SH-SY5Y (cell line): ENCODE data around the gene TTC33.

Experiments used
- GATA2 ChIP-seq: IDR thresholded peaks from 2 replicates; pipeline ENCODE4 v1.6.1; 2011; ENCODE audit warnings: mild to moderate bottlenecking, low read depth, low read length
- GATA3 ChIP-seq: IDR thresholded peaks from 2 replicates; pipeline ENCODE4 v1.6.1; 2011; ENCODE audit warnings: low read depth, mild to moderate bottlenecking, low read length, moderate library complexity

TTC33 gene

DNA sequence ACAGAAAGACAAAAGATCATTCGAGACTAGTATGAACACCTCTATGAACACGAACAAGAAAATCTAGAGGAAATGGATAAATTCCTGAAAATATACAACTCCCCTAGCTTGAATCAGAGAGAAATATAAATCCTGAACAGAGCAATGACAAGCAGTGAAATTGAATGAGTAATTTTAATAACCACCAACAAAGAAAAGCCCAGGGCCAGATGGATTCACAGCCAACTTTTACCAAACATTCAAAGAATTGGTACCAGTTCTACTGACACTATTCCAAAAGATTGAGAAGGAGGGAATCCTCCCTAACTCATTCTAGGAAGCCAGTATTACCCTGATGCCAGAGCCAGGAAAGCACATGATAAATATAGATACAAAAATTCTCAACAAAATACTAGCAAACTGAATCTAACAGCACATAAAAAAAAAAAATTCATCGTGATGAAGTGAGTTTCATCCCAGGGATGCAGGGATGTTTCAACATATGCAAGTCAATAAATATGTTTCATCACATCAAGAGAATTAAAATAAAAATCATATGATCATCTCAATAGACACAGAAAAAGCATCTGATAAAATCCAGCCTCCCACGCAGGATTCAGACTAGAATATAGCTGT lies 101.3 kb downstream of the TTC33 start:
- TF ChIP-seq GATA2 = no peak
- no peak for TF ChIP-seq GATA3

DNA sequence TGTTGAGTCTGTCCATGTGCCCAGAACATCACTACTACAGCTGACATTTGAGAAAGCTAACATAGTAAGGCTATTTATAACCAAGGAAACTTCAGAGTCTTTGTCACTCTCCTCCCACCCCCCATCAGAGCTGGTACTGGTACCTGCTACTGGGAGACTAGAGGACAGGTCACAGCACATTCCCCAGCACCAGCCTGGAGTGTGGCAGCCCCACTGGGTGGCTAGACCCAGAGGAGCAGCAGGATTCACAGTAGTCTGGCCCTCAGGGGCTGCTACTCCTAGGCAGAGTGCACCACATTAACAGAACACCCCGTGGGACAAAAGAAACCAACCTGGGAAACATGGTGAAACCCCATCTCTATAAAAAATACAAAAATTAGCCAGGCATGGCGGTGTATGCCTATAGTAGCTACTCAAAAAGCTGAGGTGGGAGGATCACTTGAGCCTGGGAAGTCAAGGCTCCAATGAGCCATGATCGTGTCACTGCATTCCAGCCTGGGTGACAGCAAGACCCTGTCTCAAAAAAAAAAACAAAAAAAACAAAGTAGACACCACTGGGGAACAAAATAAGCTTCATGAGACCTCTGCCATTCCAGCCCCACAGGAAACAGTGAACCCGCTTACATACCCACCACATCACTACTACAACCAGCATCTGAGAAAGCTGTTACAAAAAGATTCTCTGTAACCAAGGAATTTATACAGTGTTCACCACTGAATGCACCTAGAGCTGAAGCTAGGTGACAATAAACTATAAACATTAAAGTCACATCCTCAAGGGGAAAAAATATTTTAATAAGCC lies 102.3 kb downstream of the TTC33 start:
- TF ChIP-seq GATA3 (no peak), GATA2 (no peak)

DNA sequence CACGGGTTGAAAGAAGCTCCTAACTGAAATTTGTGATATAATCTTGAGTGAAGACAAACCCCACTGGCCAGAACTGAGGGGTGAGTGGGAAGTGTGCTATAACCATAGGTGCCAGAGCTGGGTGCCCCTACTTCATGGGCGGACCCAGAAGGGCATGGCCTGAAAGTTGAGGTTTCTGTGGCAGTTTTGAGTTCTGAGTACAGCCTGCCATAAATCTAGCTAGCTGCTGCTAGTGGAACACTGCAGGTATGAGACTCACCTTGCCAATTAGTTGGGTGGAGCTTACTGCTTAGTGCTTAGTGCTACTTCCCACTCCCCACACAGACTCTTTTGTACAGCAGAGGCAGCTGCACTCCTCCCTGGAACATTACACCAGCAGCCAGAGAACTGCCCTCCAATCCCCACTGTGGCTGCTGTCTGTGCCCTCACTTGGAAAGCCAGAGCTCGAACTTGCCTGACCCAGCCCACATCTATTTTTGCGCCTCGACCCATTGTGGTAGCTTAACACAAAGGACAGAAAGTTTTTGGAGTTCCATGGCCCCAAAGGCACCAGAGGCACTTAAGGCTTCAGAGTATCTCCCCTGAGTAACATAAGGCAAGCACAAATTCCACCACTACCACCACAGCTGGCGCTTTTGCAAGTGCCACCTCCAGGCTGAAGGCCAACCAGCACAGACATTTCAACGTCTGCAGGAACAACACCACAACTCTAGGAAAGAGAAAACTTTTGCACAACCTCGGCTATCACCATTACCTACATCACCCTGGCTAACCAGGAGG lies 103.1 kb downstream of the TTC33 start:
- TF ChIP-seq GATA2 = no peak
- no peak for TF ChIP-seq GATA3

DNA sequence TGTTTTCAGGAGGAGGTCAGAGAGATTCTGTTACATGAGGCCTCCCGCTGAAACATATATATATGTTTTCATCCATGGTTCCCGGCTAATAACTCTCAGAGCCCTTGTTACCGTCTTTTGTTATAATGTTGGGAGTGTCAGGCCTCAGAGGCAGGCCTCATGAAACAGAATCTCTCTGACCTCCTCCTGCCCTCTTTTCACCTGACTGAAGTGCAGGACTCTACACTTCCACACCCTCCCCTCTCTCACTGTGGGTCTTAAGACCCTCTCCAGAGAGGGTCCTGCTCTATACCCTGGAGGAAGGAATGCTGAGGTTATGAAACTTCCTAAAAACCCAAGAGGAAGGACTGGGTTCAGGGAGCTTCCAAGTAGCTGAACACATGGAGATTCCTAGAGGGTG lies 104.6 kb downstream of the TTC33 start:
- TF ChIP-seq GATA2 = no peak
- TF ChIP-seq GATA3 = no peak

DNA sequence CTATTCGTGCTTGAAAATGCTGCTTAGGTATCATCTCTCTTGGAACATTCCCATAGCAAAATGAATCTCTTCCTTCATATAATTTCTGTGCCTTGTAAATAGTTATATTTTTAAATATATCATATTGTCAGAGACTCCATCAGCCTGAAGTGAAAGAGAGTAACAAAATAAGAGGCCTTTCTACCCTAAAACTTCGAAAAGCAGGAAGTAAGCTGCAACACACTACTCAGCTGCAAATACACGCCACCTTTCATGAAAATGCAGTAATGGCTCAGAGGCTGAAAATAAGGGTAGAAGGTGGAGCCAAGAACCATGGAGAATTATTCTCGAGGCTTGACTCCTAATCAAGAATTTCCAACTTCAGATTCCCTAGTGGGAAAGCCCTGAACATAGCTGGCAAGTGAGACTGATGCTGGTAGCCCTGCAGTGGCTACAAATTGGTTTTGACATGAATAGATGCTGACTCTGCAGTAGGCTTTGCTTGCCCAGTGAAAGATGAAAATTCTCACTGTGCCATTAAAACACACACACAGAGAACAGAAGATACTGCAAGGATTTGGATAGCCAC lies 106.2 kb downstream of the TTC33 start:
- TF ChIP-seq GATA2 = no peak
- TF ChIP-seq GATA3 = no peak

DNA sequence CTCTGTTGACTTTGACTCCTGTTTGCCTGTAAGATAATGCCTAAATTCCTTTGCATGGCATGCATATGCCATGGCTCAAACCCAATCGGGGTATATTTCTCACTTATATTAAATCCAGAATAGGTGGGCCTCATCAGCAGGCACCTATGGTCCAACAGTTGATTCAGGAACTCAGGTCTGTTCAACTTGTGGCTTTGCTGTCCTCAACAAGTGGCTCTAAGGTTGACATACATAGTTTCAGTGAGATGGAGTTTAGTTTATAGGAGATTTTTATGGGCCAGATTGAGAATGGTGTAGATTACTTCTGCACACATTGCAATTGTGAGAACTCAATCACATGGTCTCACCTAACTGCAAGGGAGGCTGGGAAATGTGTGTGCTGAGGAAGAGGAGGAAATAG lies 107.6 kb downstream of the TTC33 start:
- TF ChIP-seq GATA2 = no peak
- no peak for TF ChIP-seq GATA3

DNA sequence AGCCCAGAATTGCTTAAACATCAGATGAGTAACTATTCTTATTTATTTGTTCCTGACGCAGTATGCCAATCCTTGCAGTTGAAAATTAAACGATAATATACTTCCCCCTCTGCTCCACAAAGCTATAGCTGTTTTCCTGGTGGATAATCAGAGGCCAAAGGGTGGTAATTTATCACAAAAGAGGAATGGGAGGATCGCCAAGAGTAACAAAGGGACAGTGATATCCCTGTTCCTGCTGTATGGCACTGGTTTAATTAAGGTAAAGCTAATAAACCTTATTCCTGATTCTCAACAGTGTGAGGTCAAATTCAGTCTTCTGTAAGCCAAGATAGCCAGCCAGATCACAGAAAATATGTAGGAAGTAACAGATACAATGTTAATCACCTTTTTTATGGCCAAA lies 109.5 kb downstream of the TTC33 start:
- no peak for TF ChIP-seq GATA2
- no peak for TF ChIP-seq GATA3

DNA sequence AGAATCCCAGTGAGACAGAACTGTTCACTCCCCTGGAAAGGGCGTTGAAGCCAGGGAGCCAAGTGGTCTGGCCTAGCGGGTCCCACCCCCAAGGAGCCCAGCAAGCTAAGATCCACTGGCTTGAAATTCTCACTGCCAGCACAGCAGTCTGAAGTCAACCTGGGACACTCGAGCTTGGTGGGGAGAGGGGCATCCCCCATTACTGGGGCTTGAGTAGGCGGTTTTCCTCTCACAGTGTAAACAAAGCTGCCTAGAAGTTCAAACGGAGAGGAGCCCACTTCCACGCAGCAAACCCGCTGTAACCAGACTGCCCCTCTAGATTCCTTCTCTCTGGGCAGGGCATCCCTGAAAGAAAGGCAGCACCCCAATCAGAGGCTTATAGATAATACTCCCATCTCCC lies 121.2 kb downstream of the TTC33 start:
- TF ChIP-seq GATA3 (no peak), GATA2 (no peak)

DNA sequence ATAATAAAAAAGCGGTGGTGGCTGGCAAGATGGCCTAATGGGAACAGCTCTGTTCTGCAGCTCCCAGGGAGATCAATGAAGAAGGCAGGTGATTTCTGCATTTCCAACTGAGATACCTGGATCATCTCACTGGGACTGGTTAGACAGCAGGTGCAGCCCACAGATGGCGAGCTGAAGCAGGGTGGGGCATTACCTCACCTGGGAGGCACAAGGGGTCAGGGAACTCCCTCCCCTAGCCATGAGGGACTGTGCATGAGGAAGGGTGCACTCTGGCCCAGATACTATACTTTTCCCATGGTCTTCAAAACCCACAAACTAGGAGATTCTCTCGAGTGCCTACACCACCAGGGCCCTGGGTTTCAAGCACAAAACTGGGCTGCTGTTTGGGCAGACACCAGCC lies 121.6 kb downstream of the TTC33 start:
- TF ChIP-seq GATA2 = no peak
- no peak for TF ChIP-seq GATA3

DNA sequence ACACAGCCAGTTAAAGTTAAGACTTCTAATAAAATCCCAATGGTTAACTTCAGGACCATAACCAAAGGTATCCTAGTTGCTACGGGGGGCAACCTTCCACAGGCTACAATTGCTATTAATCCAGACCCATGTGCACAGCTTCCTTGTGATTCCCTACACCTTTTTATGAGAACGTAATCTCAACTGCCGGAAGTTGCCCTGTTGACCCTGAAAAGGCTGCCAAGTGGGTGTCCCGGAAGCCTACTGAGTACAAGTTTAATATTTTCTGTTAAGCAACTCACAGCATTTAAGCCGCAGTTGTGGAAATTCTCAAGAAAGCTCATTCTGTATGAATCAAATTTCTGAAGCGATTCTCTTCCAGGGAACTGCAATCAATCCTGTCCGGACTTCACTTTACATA lies 124.5 kb downstream of the TTC33 start:
- TF ChIP-seq GATA2 = no peak

DNA sequence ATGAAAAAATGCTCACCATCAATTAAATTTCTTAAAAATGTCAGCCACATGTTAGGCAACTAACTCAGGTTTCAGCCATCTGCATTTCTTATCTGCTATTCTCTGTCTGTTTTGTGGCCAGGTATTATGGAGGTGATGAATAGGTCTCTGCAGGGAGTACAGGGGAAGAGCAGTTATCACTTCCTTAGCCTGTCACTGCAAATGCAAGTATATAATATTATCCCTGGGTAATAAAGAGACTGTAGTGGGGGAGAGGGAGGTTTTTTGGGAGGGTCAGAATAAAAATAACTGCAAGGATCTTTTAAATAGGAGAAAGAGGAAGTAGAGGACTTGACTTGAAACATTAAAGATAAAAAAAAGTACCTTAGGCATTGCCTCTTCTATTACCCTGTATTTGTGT lies 125.6 kb downstream of the TTC33 start:
- no peak for TF ChIP-seq GATA2

DNA sequence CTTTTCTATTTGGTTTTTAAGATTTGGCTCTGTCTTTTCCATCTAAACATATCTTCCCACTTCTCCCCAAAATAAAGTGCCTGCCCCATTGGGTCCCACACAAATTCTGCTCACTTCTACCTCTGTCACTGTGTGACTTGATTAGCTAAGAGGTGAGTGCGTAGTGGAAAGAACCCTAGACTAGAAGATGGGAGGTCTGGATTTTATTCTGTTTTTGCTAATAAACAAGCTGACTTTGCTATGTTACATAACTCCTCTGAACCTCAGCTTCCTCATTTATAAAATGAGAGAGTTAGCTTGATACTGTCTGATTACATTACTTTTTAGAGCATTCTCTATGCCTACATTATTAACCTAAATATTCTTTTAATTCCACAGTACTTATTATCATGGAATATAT lies 127.4 kb downstream of the TTC33 start:
- TF ChIP-seq GATA3 (no peak), GATA2 (no peak)

DNA sequence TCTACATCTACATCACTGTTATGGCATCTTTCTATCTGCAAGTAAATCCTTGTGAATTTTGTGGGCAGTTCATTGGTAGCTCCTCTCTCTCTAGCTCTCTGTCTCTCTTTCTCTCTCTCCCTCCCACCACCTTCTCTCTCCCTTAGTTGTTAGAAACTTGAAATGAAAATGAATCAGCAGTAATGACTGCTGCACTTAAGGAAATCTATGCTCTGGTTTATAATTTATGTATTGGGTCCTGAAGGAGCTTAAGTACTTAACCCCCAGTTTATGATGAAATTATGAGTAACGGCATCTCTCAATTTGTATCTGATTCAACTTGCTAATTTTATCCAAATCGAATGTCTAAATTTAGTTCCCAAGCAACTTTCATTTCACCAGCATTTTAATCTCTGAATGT lies 128.1 kb downstream of the TTC33 start:
- TF ChIP-seq GATA3 (no peak), GATA2 (no peak)

DNA sequence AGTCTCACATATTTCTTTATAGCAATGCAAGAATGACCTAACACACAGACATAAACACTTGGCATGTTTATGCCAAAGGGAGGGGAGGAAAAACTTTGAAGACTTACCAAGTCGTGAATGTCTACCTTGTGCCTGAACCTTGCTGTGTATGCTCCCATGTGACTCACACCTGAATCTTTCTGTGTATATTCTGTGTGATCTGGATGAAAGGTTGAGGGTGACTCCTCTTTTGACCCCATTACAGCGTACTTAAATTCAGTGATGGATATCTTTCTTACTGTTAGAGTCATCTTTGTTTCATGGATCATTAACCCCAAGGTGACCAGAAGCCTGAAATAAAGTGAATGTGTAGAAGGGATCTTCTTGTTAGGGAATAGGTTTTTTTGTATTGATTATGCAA lies 129.0 kb downstream of the TTC33 start:
- TF ChIP-seq GATA3 (no peak), GATA2 (no peak)

DNA sequence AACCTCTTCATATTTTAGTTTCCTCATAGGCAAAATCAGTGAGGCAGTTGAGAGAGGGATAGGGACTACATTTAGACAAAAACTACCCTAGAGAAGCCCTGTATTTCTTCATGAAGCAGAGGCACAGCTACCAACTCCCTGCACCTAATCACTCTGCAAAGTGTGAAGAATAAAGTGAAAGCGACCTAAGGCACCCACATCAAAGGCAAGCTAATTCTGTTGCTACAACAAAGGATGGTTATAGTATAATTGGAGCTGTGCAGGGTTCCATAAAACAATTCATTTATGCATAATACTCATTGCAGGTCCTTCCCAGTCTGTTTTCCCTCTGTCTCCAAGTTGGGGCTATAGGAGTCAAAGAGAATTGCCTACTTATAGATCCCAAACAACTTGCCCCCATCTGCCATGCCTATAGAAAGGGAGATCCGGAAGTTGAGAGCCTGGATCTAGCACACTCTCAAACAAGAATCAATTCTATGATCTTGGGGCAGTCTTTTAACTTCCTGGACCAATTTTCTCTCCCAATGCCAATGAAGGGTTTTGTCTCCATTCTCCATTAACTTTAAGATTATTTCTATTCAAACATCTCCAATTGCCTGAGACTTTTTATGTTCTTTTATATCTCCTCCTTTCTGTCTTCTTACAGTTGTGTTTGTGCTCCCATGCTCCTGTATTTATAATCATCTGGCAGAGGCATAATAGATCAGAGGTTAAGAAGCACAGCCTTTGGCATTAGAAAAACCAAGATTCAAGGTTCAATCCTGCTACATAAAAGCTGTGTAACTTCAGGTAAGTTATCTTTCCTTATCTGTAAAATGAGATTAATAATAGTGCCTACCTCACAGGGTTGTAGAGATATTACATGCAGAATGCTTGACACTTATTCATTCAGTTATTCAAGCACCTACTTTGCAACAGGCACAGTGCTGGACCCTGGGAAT lies 132.0 kb downstream of the TTC33 start:
- TF ChIP-seq GATA2 (no peak), GATA3 (no peak)
